IPS DF 4.7 (cell line): ENCODE data around the gene DTNB.

ENCODE experiments used
- DNase-seq: peaks from one replicate; pipeline ENCODE4 v3.0.0-alpha.2; 2013; ENCODE audit warnings: low spot score; ENCODE audit errors: extremely low read depth

Gene DTNB

GRCh38 chr2:25470806-25471205 lies 202.6 kb downstream of the DTNB start:
- no peak for DNase-seq

GRCh38 chr2:25467743-25468142 lies 205.6 kb downstream of the DTNB start:
- DNase-seq = no peak

- no peak for DNase-seq
Observed at GRCh38 chr2:25462021-25462420, 211.4 kb downstream of the DTNB start.

GRCh38 chr2:25460261-25460905 lies 213.0 kb downstream of the DTNB start:
- DNase-seq = no peak

- DNase-seq = no peak
Observed at GRCh38 chr2:25454824-25455611, 218.4 kb downstream of the DTNB start.

GRCh38 chr2:25453199-25453905 lies 220.0 kb downstream of the DTNB start:
- DNase-seq = no peak

- DNase-seq = no peak
Observed at GRCh38 chr2:25448808-25449207, 224.6 kb downstream of the DTNB start.

- no peak for DNase-seq
Observed at GRCh38 chr2:25447018-25447417, 226.4 kb downstream of the DTNB start.

- DNase-seq = no peak
Observed at GRCh38 chr2:25446122-25446521, 227.3 kb downstream of the DTNB start.

GRCh38 chr2:25445464-25445863 lies 227.9 kb downstream of the DTNB start:
- peak; percentile 44 for DNase-seq

- no peak for DNase-seq
Observed at GRCh38 chr2:25444608-25445270, 228.6 kb downstream of the DTNB start.

GRCh38 chr2:25443766-25444165 lies 229.6 kb downstream of the DTNB start:
- DNase-seq = no peak

GRCh38 chr2:25441353-25441752 lies 232.0 kb downstream of the DTNB start:
- no peak for DNase-seq

GRCh38 chr2:25438793-25439192 lies 234.6 kb downstream of the DTNB start:
- DNase-seq = no peak

- no peak for DNase-seq
Observed at GRCh38 chr2:25437881-25438662, 235.3 kb downstream of the DTNB start.

- DNase-seq = no peak
Observed at GRCh38 chr2:25435421-25435820, 238.0 kb downstream of the DTNB start.

- no peak for DNase-seq
Observed at GRCh38 chr2:25431604-25432003, 241.8 kb downstream of the DTNB start.

GRCh38 chr2:25430556-25430955 lies 242.8 kb downstream of the DTNB start:
- no peak for DNase-seq

- no peak for DNase-seq
Observed at GRCh38 chr2:25426326-25426725, 247.1 kb downstream of the DTNB start.

- no peak for DNase-seq
Observed at GRCh38 chr2:25424426-25425028, 248.8 kb downstream of the DTNB start.
